Stomach (tissue), 4 donors: ENCODE measurements around the gene CISD2.
A peak's percentile ranks its signal among the peaks of the same experiment; 100 is the strongest.

Experiments
- CTCF ChIP-seq, 7 experiments: fragments of 450-650 bp in 4 of 7; fragments of 200-600 bp in 3 of 7; sonication (generic) in 3 of 7; IDR thresholded peaks; one replicate each; pipeline ENCODE4 v1.5.1; 2016 to 2019; ENCODE audit warnings: antibody characterized with exemption in 7 of 7, control low read depth in 2 of 7, mild to moderate bottlenecking in 1 of 7
- POLR2A ChIP-seq, 4 donors: fragments of 450-650 bp; IDR thresholded peaks; one replicate each; pipeline ENCODE4 v1.6.1; 2016; ENCODE audit warnings: antibody characterized with exemption in 4 of 4, control low read depth in 2 of 4, mild to moderate bottlenecking in 1 of 4, moderate library complexity in 1 of 4

DNA sequence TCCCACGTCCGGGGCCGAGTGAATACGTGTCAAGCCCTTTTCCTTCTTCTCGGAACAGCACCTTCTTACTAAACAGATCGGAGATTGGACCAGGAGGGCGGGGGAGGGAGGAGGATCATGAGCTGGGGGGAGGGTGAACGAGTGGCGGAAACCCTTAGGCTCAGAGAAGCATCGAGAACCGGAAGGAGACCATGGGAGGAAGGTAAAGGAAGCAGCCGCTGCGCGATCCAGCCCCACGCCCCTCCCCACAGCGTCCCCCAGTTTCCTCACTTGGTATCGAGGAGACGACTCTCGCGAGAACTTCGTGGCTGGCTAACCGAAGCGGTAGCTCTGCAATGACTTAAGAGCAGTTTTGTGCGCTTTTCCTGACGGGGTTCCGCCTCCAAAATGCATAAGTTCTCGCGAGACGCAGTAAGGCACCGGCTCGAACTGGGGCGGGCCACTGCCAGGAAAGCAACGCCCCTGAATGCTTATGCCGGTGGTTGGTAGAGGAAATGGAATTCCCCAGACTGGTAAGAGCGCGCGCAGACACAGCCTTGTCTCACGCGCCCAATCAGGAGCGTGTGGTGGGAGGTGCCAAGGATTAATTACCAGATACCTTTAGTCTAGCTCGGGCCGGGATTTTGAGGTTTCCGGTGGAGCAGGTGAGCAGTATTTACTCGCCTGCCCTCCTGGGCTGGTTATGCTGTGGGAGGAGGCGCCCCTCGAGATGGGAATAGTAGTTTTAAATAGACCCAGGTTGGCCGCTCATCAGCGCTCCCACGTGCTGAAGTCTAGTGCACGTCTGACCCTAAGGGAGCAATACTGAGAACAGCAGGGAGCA lies 40.9 kb upstream of the CISD2 start:
- TF ChIP-seq CTCF (IDR thresholded peaks at IDR 0.05) = peak in 1 of 7 experiments; percentile 8
- peak in 1 of 4 donors; percentile 66 for TF ChIP-seq POLR2A (IDR thresholded peaks at IDR 0.05)
